Measurements from ENCODE around the gene TRIM65.

TRIM65 gene, protein sequence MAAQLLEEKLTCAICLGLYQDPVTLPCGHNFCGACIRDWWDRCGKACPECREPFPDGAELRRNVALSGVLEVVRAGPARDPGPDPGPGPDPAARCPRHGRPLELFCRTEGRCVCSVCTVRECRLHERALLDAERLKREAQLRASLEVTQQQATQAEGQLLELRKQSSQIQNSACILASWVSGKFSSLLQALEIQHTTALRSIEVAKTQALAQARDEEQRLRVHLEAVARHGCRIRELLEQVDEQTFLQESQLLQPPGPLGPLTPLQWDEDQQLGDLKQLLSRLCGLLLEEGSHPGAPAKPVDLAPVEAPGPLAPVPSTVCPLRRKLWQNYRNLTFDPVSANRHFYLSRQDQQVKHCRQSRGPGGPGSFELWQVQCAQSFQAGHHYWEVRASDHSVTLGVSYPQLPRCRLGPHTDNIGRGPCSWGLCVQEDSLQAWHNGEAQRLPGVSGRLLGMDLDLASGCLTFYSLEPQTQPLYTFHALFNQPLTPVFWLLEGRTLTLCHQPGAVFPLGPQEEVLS

DNA sequence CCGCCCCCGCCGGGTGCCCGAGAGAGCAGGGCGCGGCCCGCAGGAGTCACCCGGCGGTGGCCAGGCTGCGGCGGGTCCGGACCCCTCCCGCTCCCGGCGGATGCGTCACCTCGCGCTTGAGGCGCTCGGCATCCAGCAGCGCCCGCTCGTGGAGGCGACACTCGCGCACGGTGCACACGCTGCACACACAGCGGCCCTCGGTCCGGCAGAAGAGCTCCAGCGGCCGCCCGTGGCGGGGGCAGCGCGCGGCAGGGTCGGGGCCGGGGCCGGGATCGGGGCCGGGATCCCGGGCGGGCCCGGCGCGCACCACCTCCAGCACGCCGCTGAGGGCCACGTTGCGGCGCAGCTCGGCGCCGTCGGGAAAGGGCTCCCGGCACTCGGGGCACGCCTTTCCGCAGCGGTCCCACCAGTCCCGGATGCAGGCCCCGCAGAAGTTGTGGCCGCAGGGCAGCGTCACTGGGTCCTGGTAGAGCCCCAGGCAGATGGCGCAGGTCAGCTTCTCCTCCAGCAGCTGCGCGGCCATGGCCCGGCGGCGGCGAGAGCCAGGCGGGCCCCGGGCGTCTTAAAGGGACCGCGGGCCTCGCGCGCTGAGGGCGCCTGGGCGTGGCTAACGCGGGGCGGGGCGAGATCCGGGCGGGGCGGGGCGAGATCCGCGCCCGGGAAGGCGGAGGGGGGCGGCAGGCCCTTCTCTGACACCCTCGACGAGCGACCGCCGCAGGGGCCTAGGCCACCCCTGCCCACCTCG, at the start of gene TRIM65:
Gene TRIM65 (minus strand): TSS at position 537 of the 745 bp plus-strand sequence. CDS start 14 bp downstream, at position 523.
- DNase-seq (ENCODE audit: low read depth): peak; percentile 74
- peak within 1 kb of the TSS; percentile 69 for H3K4me3 ChIP-seq (ENCODE audit: control insufficient read depth, low read depth, low read length)
- TF ChIP-seq, protein P1, sequence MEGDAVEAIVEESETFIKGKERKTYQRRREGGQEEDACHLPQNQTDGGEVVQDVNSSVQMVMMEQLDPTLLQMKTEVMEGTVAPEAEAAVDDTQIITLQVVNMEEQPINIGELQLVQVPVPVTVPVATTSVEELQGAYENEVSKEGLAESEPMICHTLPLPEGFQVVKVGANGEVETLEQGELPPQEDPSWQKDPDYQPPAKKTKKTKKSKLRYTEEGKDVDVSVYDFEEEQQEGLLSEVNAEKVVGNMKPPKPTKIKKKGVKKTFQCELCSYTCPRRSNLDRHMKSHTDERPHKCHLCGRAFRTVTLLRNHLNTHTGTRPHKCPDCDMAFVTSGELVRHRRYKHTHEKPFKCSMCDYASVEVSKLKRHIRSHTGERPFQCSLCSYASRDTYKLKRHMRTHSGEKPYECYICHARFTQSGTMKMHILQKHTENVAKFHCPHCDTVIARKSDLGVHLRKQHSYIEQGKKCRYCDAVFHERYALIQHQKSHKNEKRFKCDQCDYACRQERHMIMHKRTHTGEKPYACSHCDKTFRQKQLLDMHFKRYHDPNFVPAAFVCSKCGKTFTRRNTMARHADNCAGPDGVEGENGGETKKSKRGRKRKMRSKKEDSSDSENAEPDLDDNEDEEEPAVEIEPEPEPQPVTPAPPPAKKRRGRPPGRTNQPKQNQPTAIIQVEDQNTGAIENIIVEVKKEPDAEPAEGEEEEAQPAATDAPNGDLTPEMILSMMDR (conservative IDR thresholded peaks at IDR 0.05; ENCODE audit: control insufficient read depth, insufficient read depth, low read depth, low read length): no peak

DNA sequence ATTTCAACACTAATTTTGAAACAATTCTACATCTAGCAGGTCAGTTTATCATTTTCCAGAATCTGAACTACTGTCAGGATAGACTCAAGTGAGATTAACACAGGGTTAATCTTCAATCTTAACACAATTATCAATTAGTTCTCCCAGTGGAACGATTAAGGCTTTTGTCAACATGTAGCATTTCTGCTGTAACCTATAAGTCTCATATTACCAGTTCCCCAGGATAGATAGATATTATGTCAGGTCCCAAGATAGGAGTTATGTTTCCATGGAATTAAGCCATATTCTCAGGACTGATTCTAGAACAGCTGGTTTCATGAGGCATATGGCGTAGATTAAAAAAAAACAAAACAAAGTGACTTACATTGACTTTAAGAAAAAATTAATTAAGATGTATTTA, 48.5 kb upstream of the TRIM65 start:
- TF ChIP-seq, protein P1 (conservative IDR thresholded peaks at IDR 0.05; ENCODE audit: control insufficient read depth, insufficient read depth, low read depth, low read length): no peak
- no peak overlapping the region for H3K4me3 ChIP-seq (ENCODE audit: control insufficient read depth, low read depth, low read length)
- DNase-seq (ENCODE audit: low read depth): no peak

DNA sequence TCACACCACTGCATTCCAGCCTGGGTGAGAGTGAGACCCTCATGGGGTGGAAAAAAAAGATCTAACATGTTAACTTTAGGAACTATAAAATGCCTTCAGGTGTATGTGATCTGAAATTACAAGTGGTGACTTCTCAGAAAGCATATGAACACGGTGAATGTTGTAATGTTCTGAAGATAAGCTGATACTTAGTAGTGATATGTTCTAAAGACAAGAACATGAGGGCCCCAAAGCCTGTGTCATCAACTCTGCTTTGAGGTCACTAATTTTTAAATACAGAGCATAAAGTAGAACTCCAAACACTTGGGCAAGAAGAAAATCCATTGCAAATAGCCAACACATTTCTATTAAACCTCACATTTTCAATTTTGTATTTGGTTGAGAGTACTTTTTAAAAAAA, 46.7 kb upstream of the TRIM65 start:
- no peak overlapping the region for H3K4me3 ChIP-seq (ENCODE audit: control insufficient read depth, low read depth, low read length)
- no peak for DNase-seq (ENCODE audit: low read depth)
- TF ChIP-seq, protein P1 (conservative IDR thresholded peaks at IDR 0.05; ENCODE audit: control insufficient read depth, insufficient read depth, low read depth, low read length): no peak

DNA sequence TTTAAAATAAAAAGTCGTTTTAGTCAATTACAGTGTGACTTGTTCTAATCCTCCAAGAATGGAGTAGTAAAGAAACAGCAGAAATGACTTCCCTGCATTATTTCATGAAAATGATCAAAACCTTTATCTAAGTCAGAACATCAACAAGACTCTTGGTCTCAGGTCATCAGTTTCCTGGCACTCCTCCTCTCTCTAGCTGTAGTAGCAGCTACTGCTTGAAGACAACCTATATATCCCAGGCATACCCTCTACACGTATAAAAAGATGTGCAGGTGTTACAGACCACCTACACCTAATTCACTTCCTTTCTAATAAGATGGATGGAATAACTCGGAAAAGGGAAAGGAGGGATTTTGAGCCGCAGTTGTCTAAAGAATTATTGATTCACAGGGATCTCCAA, 45.7 kb upstream of the TRIM65 start:
- TF ChIP-seq, protein P1 (conservative IDR thresholded peaks at IDR 0.05; ENCODE audit: control insufficient read depth, insufficient read depth, low read depth, low read length): no peak
- H3K4me3 ChIP-seq (ENCODE audit: control insufficient read depth, low read depth, low read length): no peak overlapping the region
- no peak for DNase-seq (ENCODE audit: low read depth)

DNA sequence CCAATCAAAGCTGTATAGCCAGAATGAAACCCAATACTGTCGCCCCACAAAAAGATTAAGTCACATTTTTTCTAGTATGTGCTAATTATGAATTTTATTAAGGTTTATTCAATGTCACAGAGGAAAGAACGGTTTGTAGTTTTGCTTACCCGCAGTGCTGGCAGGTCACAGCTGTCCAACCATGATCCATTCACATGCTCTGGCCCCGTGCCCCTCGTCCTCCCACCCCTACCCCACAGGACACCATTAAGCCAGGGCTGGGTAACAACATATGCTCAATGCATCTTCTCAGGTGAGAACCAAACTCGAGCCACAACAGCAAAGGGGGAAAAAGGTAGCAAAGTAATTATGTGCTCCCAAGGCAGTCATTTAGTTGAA, 44.7 kb upstream of the TRIM65 start:
- DNase-seq (ENCODE audit: low read depth): no peak
- peak overlapping the region; percentile 78 for H3K4me3 ChIP-seq (ENCODE audit: control insufficient read depth, low read depth, low read length)

DNA sequence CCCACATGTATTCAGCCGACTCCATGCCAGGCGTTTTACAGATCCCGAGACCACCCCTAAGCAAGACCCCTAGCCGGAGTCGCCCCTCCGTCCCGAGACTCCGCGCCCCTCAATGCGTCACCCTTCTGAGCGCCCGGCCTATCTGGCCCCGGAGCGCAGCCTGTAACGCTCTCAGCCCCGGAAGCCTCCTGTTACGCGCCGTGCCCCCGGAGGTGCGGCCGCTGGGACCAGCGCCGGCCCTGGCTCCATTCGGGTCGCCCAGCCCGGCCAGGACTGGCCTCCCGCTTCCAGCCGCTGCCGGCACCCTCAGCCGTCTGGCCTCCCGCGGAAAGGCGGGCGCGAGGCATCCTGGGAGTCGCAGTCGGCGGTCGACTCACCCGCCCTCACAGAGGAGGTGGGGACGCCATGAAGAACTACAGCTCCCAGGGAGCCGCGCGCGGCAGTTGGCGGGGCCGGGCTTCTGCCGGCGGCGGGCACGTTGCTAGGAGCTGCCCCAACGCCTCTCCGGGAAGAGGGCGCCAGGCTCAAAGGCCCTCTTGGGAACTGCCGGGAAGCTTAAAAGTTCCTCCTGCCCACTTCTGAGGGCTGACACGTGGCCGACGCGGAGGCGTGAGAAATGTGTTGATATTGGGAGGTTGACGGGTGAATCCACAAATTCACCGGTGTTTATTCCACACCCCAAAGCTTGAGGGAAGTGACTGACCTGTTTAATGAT, 44.1 kb upstream of the TRIM65 start, which contains the start of gene FBF1:
Gene FBF1 (minus strand): TSS at position 316 of the 715 bp plus-strand sequence. CDS start 2,893 bp downstream, outside the sequence.
- TF ChIP-seq, protein P1 (conservative IDR thresholded peaks at IDR 0.05; ENCODE audit: control insufficient read depth, insufficient read depth, low read depth, low read length): no peak
- peak; percentile 90 for DNase-seq (ENCODE audit: low read depth)
- peak within 1 kb of the TSS; percentile 78 for H3K4me3 ChIP-seq (ENCODE audit: control insufficient read depth, low read depth, low read length)

More for the DNA sequence above, 44.7 kb upstream of the TRIM65 start:
- TF ChIP-seq, protein P1 (conservative IDR thresholded peaks at IDR 0.05; ENCODE audit: control insufficient read depth, insufficient read depth, low read depth, low read length): no peak
